ENCODE data around the gene LILRB2. TPM values are rescaled to one million over a fixed set of nuclear protein-coding genes. Genes with fewer than 3 reads are reported as not detected.
A peak's percentile ranks its signal among the peaks of the same experiment; 100 is the strongest.

LILRB2 gene
- 14.4 TPM for total RNA-seq
- long read RNA-seq, transcript LILRB2-201 (14 exons, 2,397 nt) = major isoform, 5 of 21 reads
- long read RNA-seq, partial matches to known transcripts = 4 of 21 reads
- long read RNA-seq, other reads (novel, unspliced or antisense) = 8 of 21 reads

- DNase-seq (ENCODE audit: low spot score) = no peak
These were observed at the start of gene LILRB2 for GRCh38 chr19:54281007-54281728. TSS of gene LILRB2 (minus strand) at chr19:54281110. CDS start at chr19:54280496, 614 bp downstream.

- DNase-seq (ENCODE audit: low spot score) = peak; percentile 53
These were observed 48.7 kb upstream of the LILRB2 start for GRCh38 chr19:54329476-54330165.

GRCh38 chr19:54328781-54329180 is 47.9 kb upstream of the LILRB2 start:
- DNase-seq (ENCODE audit: low spot score) = peak; percentile 5

GRCh38 chr19:54325631-54326030 is 44.7 kb upstream of the LILRB2 start:
- peak; percentile 62 for DNase-seq (ENCODE audit: low spot score)

GRCh38 chr19:54325194-54325621 is 44.3 kb upstream of the LILRB2 start:
- no peak for DNase-seq (ENCODE audit: low spot score)

GRCh38 chr19:54324071-54324470 is 43.2 kb upstream of the LILRB2 start:
- no peak for DNase-seq (ENCODE audit: low spot score)

GRCh38 chr19:54322934-54323333 is 42.0 kb upstream of the LILRB2 start:
- DNase-seq (ENCODE audit: low spot score) = peak; percentile 30

- DNase-seq (ENCODE audit: low spot score) = peak; percentile 55
These were observed 41.4 kb upstream of the LILRB2 start for GRCh38 chr19:54322295-54322694.

- peak; percentile 67 for DNase-seq (ENCODE audit: low spot score)
These were observed 39.2 kb upstream of the LILRB2 start for GRCh38 chr19:54319892-54320670.

- no peak for DNase-seq (ENCODE audit: low spot score)
These were observed 38.1 kb upstream of the LILRB2 start for GRCh38 chr19:54319049-54319448.

- peak; percentile 55 for DNase-seq (ENCODE audit: low spot score)
These were observed 37.0 kb upstream of the LILRB2 start for GRCh38 chr19:54317965-54318240.

GRCh38 chr19:54317108-54317964 is 36.4 kb upstream of the LILRB2 start:
- peak; percentile 60 for DNase-seq (ENCODE audit: low spot score)

GRCh38 chr19:54316746-54317107 is 35.8 kb upstream of the LILRB2 start:
- peak; percentile 75 for DNase-seq (ENCODE audit: low spot score)

GRCh38 chr19:54315956-54316355 is 35.0 kb upstream of the LILRB2 start:
- DNase-seq (ENCODE audit: low spot score) = peak; percentile 73

- peak; percentile 68 for DNase-seq (ENCODE audit: low spot score)
These were observed 31.8 kb upstream of the LILRB2 start, which contains the start of gene LILRA5 for GRCh38 chr19:54312436-54313377. TSS of gene LILRA5 (minus strand) at chr19:54313166. CDS start at chr19:54313019, 147 bp downstream.

- no peak for DNase-seq (ENCODE audit: low spot score)
These were observed 31.1 kb upstream of the LILRB2 start for GRCh38 chr19:54312011-54312410.

GRCh38 chr19:54311486-54311885 is 30.6 kb upstream of the LILRB2 start:
- DNase-seq (ENCODE audit: low spot score) = peak; percentile 75

GRCh38 chr19:54310543-54310942 is 29.6 kb upstream of the LILRB2 start:
- peak; percentile 47 for DNase-seq (ENCODE audit: low spot score)

- peak; percentile 24 for DNase-seq (ENCODE audit: low spot score)
These were observed 28.9 kb upstream of the LILRB2 start for GRCh38 chr19:54309811-54310210.

Data from mesenteric fat pad (tissue), 1 donor.